GM08714 (cell line): ENCODE measurements around the gene SLC46A2.

Experiments
- H3K4me3 ChIP-seq: fragments of 200-500 bp; sonication (Bioruptor generic); 2 replicates; pipeline ENCODE4 v1.5.1; 2014; ENCODE audit warnings: mild to moderate bottlenecking, low read length, inconsistent platforms
- ZNF274 ChIP-seq: IDR thresholded peaks from 2 replicates; pipeline ENCODE4 v1.6.1; 2012; ENCODE audit warnings: mild to moderate bottlenecking, low read depth, low read length

The SLC46A2 gene

GRCh38 chr9:112839331-112839730, 51.3 kb downstream of the SLC46A2 start:
- no peak overlapping the region for H3K4me3 ChIP-seq
- TF ChIP-seq ZNF274 = no peak

GRCh38 chr9:112838342-112838741, 52.3 kb downstream of the SLC46A2 start:
- H3K4me3 ChIP-seq = no peak overlapping the region
- TF ChIP-seq ZNF274 = no peak

- TF ChIP-seq ZNF274 = no peak
- H3K4me3 ChIP-seq = no peak overlapping the region
Observed at GRCh38 chr9:112836394-112836793, 54.3 kb downstream of the SLC46A2 start.

GRCh38 chr9:112833081-112833480, 57.6 kb downstream of the SLC46A2 start:
- no peak overlapping the region for H3K4me3 ChIP-seq
- no peak for TF ChIP-seq ZNF274

- H3K4me3 ChIP-seq = no peak overlapping the region
- no peak for TF ChIP-seq ZNF274
Observed at GRCh38 chr9:112831969-112832368, 58.7 kb downstream of the SLC46A2 start.

GRCh38 chr9:112831281-112831851, 59.3 kb downstream of the SLC46A2 start:
- no peak for TF ChIP-seq ZNF274
- H3K4me3 ChIP-seq = no peak overlapping the region
